ENCODE data around the gene MS4A10.

The MS4A10 gene

GRCh38 chr11:60766547-60766946, 18.6 kb upstream of the MS4A10 start:
- TF ChIP-seq SIN3A (IDR thresholded peaks at IDR 0.05; ENCODE audit: borderline replicate concordance, insufficient read depth, low read length) (no peak), REST (IDR thresholded peaks at IDR 0.05; ENCODE audit: insufficient read depth in 1 of 2, low read depth in 2 of 2, low read length in 2 of 2) (no peak), TAF1 (IDR thresholded peaks at IDR 0.05; ENCODE audit: borderline replicate concordance, insufficient read depth, low read length) (no peak), FOXP2 (optimal IDR thresholded peaks at IDR 0.05; ENCODE audit: borderline replicate concordance, extremely low read depth, extremely low read length, insufficient read depth) (no peak), POLR2AphosphoS5 (IDR thresholded peaks at IDR 0.05; ENCODE audit: low read depth, low read length) (no peak)

GRCh38 chr11:60767388-60767811, 17.7 kb upstream of the MS4A10 start:
- TF ChIP-seq FOXP2 (optimal IDR thresholded peaks at IDR 0.05; ENCODE audit: borderline replicate concordance, extremely low read depth, extremely low read length, insufficient read depth) (no peak), REST (IDR thresholded peaks at IDR 0.05; ENCODE audit: insufficient read depth in 1 of 2, low read depth in 2 of 2, low read length in 2 of 2) (no peak), POLR2AphosphoS5 (IDR thresholded peaks at IDR 0.05; ENCODE audit: low read depth, low read length) (no peak), SIN3A (IDR thresholded peaks at IDR 0.05; ENCODE audit: borderline replicate concordance, insufficient read depth, low read length) (no peak), TAF1 (IDR thresholded peaks at IDR 0.05; ENCODE audit: borderline replicate concordance, insufficient read depth, low read length) (no peak)

- TF ChIP-seq FOXP2 (optimal IDR thresholded peaks at IDR 0.05; ENCODE audit: borderline replicate concordance, extremely low read depth, extremely low read length, insufficient read depth) (no peak), REST (IDR thresholded peaks at IDR 0.05; ENCODE audit: insufficient read depth in 1 of 2, low read depth in 2 of 2, low read length in 2 of 2) (no peak), TAF1 (IDR thresholded peaks at IDR 0.05; ENCODE audit: borderline replicate concordance, insufficient read depth, low read length) (no peak), POLR2AphosphoS5 (IDR thresholded peaks at IDR 0.05; ENCODE audit: low read depth, low read length) (no peak), SIN3A (IDR thresholded peaks at IDR 0.05; ENCODE audit: borderline replicate concordance, insufficient read depth, low read length) (no peak)
Observed at GRCh38 chr11:60768202-60768601, 16.9 kb upstream of the MS4A10 start.

- TF ChIP-seq SIN3A (IDR thresholded peaks at IDR 0.05; ENCODE audit: borderline replicate concordance, insufficient read depth, low read length) (no peak), FOXP2 (optimal IDR thresholded peaks at IDR 0.05; ENCODE audit: borderline replicate concordance, extremely low read depth, extremely low read length, insufficient read depth) (no peak), REST (IDR thresholded peaks at IDR 0.05; ENCODE audit: insufficient read depth in 1 of 2, low read depth in 2 of 2, low read length in 2 of 2) (no peak), TAF1 (IDR thresholded peaks at IDR 0.05; ENCODE audit: borderline replicate concordance, insufficient read depth, low read length) (no peak), POLR2AphosphoS5 (IDR thresholded peaks at IDR 0.05; ENCODE audit: low read depth, low read length) (no peak)
Observed at GRCh38 chr11:60769273-60769672, 15.9 kb upstream of the MS4A10 start.

- TF ChIP-seq POLR2AphosphoS5 (IDR thresholded peaks at IDR 0.05; ENCODE audit: low read depth, low read length) (no peak), SIN3A (IDR thresholded peaks at IDR 0.05; ENCODE audit: borderline replicate concordance, insufficient read depth, low read length) (no peak), TAF1 (IDR thresholded peaks at IDR 0.05; ENCODE audit: borderline replicate concordance, insufficient read depth, low read length) (no peak), FOXP2 (optimal IDR thresholded peaks at IDR 0.05; ENCODE audit: borderline replicate concordance, extremely low read depth, extremely low read length, insufficient read depth) (no peak), REST (IDR thresholded peaks at IDR 0.05; ENCODE audit: insufficient read depth in 1 of 2, low read depth in 2 of 2, low read length in 2 of 2) (no peak)
Observed at GRCh38 chr11:60769811-60770210, 15.3 kb upstream of the MS4A10 start.
